Measurements from ENCODE around the gene KHDC3L.

Gene KHDC3L

DNA sequence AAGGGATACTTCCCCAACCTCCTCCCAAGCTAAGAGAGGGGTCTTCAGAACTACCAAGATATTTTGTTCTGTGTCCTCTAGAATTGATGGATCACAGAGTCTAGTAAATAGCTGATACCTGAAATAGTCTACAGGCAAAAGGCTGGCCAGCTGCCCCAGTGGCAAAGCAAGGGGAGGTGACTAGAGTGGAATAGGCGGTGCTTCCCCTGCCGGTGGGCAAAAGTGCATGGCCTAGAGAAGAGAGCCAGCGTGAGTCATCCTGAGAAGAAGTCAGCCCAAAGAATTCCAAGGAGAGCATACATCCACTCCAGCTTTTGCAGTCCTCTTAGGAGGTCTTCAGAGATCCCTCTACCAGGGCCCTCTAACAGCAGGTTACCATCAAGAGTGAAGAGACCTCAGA, 23.1 kb upstream of the KHDC3L start:
- POLR2A ChIA-PET, result no interaction called here
- no peak for DNase-seq (ENCODE audit: extremely low spot score)
- CTCF ChIA-PET, result interaction anchor here (0.7 to 2.2 kb wide), 7 partner anchors 11 to 928 kb away, joined by 3 to 6 read pairs (median 3); no protein-coding TSS in a partner anchor
- TF ChIP-seq, protein P1, sequence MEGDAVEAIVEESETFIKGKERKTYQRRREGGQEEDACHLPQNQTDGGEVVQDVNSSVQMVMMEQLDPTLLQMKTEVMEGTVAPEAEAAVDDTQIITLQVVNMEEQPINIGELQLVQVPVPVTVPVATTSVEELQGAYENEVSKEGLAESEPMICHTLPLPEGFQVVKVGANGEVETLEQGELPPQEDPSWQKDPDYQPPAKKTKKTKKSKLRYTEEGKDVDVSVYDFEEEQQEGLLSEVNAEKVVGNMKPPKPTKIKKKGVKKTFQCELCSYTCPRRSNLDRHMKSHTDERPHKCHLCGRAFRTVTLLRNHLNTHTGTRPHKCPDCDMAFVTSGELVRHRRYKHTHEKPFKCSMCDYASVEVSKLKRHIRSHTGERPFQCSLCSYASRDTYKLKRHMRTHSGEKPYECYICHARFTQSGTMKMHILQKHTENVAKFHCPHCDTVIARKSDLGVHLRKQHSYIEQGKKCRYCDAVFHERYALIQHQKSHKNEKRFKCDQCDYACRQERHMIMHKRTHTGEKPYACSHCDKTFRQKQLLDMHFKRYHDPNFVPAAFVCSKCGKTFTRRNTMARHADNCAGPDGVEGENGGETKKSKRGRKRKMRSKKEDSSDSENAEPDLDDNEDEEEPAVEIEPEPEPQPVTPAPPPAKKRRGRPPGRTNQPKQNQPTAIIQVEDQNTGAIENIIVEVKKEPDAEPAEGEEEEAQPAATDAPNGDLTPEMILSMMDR (IDR thresholded peaks at IDR 0.05; ENCODE audit: control extremely low read depth, extremely low read depth, low read depth, missing control alignments), result no peak

DNA sequence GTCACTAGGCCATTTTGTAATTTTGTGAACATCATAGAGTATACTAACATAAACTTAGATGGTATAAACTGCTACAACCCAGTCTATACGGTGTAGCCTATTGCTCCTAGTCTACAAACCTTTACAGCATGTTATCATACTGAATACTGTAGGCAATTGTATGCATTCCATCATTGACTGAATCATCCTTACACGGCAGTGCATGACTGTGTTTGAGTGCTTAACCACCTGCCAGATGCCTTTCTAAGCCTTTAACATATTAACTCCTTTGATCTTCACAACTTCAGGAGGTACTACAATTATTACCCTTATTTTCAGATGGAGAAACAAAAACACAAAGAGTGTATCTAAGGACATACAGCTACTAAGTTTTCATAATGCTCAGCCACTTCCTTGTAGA, 22.4 kb upstream of the KHDC3L start:
- TF ChIP-seq, protein P1 (IDR thresholded peaks at IDR 0.05; ENCODE audit: control extremely low read depth, extremely low read depth, low read depth, missing control alignments), result no peak
- ChIA-PET POLR2A (no interaction called here), CTCF (interaction anchor here (2.2 kb wide), 1 partner anchor 54 kb away, joined by 6 read pairs; no protein-coding TSS in a partner anchor)
- DNase-seq (ENCODE audit: extremely low spot score), result no peak

DNA sequence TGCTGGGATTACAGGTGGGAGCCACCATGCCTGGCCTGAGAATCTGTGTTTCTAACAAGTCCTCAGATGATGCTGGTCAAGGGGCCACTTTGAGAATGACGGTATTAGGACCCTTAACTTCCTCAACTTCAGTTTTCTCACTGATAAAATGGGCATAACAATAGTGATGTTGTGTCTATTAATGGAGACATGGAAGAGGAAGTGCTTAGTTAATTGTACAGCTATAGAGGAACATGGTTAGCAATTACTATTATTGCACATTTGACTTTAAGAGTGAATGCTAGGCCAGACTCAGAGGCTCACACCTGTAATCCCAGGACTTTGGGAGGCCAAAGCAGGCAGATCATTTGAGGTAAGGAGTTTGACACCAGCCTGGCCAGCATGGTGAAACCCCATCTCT, 21.1 kb upstream of the KHDC3L start:
- ChIA-PET CTCF (no interaction called here), POLR2A (no interaction called here)
- no peak for DNase-seq (ENCODE audit: extremely low spot score)
- TF ChIP-seq, protein P1 (IDR thresholded peaks at IDR 0.05; ENCODE audit: control extremely low read depth, extremely low read depth, low read depth, missing control alignments), result no peak

DNA sequence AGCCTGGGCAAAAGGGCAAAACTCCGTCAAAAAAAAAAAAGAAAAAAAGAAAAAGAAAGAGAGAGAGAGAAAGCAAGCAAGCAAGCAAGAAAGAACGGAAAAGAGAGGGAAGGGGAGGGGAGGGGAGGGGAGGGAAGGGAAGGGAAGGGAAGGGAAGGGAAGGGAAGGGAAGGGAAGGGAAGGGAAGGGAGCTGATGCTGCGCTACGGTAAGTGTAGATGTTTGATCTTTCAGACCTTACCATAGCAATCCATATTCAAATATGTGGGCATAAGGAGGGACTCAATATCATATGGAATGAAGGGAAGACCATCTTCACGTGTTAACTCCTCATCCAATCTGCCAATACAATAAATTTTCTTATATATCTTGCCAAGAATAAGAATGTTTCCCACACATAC, 20.3 kb upstream of the KHDC3L start:
- CTCF ChIA-PET, result interaction anchor here (2.9 kb wide), 1 partner anchor 14 kb away, joined by 8 read pairs; no protein-coding TSS in a partner anchor
- POLR2A ChIA-PET, result no interaction called here
- no peak for DNase-seq (ENCODE audit: extremely low spot score)
- TF ChIP-seq, protein P1 (IDR thresholded peaks at IDR 0.05; ENCODE audit: control extremely low read depth, extremely low read depth, low read depth, missing control alignments), result no peak

GRCh38 chr6:73343164-73343563, 19.3 kb upstream of the KHDC3L start:
- TF ChIP-seq, protein P1 (IDR thresholded peaks at IDR 0.05; ENCODE audit: control extremely low read depth, extremely low read depth, low read depth, missing control alignments), result no peak
- CTCF ChIA-PET, result interaction anchor here (1.2 to 2.9 kb wide), 2 partner anchors 15 to 17 kb away, joined by 4 to 8 read pairs; no protein-coding TSS in a partner anchor

DNA sequence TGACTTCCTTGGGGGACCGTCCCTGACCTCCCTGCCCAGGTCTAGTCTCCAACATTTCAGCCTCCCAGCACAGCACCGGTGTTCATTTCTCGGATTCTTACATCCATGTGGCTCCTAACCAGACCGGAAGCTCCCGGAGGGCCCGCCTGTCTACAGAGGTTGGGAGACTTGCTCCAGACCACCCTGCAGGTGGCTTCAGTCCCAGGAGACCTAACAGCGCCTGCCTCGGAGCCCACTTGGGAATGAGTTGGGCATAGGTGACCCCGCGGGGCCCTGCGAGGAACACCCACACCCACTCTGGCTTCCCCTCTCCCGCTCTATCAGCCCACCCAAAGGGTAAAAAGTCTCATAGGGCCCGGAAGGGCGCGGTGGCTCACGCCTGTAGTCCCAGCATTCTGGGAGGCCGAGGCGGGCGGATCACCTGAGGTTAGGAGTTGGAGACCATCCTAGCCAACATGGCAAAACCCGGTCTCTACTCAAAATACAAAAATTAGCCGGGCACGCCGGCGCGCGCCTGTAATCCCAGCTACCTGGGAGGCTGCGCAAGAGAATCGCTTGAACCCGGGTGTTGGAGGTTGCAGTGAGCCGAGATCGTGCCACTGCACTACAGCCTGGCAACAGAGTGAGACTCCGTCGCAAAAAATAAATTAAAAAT, 13.8 kb upstream of the KHDC3L start:
- POLR2A ChIA-PET, result no interaction called here
- TF ChIP-seq, protein P1 (IDR thresholded peaks at IDR 0.05; ENCODE audit: control extremely low read depth, extremely low read depth, low read depth, missing control alignments), result no peak
- DNase-seq (ENCODE audit: extremely low spot score), result no peak
- CTCF ChIA-PET, result no interaction called here

More at GRCh38 chr6:73343164-73343563, 19.3 kb upstream of the KHDC3L start:
- DNase-seq (ENCODE audit: extremely low spot score), result no peak
- POLR2A ChIA-PET, result no interaction called here

Data from GM10248 (cell line).